ENCODE results near the gene AFAP1L1. TPM values are rescaled to one million over a fixed set of nuclear protein-coding genes. Genes with fewer than 3 reads are reported as not detected.

The AFAP1L1 gene
- total and polyA plus RNA-seq, 2 of the 13 experiments (the other 11 are each of a cell fraction or from before 2014, with no cell fraction given) = 0.38 to 1.0 TPM

DNA sequence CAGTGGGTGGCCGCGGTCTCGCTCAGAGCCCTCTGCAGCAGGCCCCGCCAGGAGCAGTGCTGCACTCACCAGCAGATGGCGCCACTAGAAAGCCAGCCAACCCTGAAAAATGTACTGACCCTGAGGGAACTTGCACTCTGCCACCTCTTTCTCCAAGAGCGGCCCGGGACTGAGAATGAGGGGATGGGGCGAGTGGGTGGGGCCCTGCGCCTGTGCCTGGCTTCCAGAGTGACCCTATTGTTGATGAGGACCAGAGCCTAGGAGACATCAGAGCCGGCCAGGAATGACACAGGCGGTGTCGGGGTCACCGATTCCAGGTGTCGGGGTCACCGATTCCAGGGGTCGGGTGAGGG lies 110.3 kb downstream of the AFAP1L1 start (continued):
- TF ChIP-seq ZNF883 (CRISPR knock-in tag; IDR thresholded peaks at IDR 0.05; ENCODE audit: not compliant biosample characterization) (no peak), FOXJ3 (CRISPR knock-in tag; IDR thresholded peaks at IDR 0.05; ENCODE audit: borderline replicate concordance) (no peak), ZNF75D (CRISPR knock-in tag; IDR thresholded peaks at IDR 0.05; ENCODE audit: borderline replicate concordance) (no peak), ZMYM2 (CRISPR knock-in tag; IDR thresholded peaks at IDR 0.05) (no peak), HIVEP1 (CRISPR knock-in tag; IDR thresholded peaks at IDR 0.05) (no peak), IRX3 (CRISPR knock-in tag; IDR thresholded peaks at IDR 0.05; ENCODE audit: borderline replicate concordance, low read depth) (no peak), ATRX (CRISPR knock-in tag; IDR thresholded peaks at IDR 0.05; ENCODE audit: borderline replicate concordance) (no peak), ZNF619 (CRISPR knock-in tag; IDR thresholded peaks at IDR 0.05) (no peak; the same call in 1 of the 2 replicates), HMG20A (CRISPR knock-in tag; IDR thresholded peaks at IDR 0.05; ENCODE audit: borderline replicate concordance) (no peak), MEIS2 (CRISPR knock-in tag; IDR thresholded peaks at IDR 0.05) (peak; percentile 56; the same call in 1 of the 2 replicates), PAF1 (CRISPR knock-in tag; IDR thresholded peaks at IDR 0.05) (no peak), ONECUT2 (CRISPR knock-in tag; IDR thresholded peaks at IDR 0.05) (no peak), BCL6 (CRISPR knock-in tag; IDR thresholded peaks at IDR 0.05) (no peak), XBP1 (CRISPR knock-in tag; IDR thresholded peaks at IDR 0.05) (no peak), ELF1 (CRISPR knock-in tag; IDR thresholded peaks at IDR 0.05) (no peak), GATA4 (IDR thresholded peaks at IDR 0.05; ENCODE audit: borderline replicate concordance, low read depth) (no peak), POLR2AphosphoS5 (IDR thresholded peaks at IDR 0.05; ENCODE audit: low read depth, low read length) (no peak), NR2F1 (CRISPR knock-in tag; IDR thresholded peaks at IDR 0.05) (peak; percentile 19 to 36; a peak in 1 of 4 replicates), THAP8 (CRISPR knock-in tag; IDR thresholded peaks at IDR 0.05; ENCODE audit: borderline replicate concordance) (no peak; the same call in 1 of the 2 replicates), RAD21 (CRISPR knock-in tag; IDR thresholded peaks at IDR 0.05) (peak; percentile 88), NFKB2 (CRISPR knock-in tag; IDR thresholded peaks at IDR 0.05; ENCODE audit: borderline replicate concordance) (peak; percentile 14; the same call in 1 of the 2 replicates), SMARCE1 (IDR thresholded peaks at IDR 0.05; ENCODE audit: borderline replicate concordance) (no peak)
- TF ChIP-seq, protein P1, sequence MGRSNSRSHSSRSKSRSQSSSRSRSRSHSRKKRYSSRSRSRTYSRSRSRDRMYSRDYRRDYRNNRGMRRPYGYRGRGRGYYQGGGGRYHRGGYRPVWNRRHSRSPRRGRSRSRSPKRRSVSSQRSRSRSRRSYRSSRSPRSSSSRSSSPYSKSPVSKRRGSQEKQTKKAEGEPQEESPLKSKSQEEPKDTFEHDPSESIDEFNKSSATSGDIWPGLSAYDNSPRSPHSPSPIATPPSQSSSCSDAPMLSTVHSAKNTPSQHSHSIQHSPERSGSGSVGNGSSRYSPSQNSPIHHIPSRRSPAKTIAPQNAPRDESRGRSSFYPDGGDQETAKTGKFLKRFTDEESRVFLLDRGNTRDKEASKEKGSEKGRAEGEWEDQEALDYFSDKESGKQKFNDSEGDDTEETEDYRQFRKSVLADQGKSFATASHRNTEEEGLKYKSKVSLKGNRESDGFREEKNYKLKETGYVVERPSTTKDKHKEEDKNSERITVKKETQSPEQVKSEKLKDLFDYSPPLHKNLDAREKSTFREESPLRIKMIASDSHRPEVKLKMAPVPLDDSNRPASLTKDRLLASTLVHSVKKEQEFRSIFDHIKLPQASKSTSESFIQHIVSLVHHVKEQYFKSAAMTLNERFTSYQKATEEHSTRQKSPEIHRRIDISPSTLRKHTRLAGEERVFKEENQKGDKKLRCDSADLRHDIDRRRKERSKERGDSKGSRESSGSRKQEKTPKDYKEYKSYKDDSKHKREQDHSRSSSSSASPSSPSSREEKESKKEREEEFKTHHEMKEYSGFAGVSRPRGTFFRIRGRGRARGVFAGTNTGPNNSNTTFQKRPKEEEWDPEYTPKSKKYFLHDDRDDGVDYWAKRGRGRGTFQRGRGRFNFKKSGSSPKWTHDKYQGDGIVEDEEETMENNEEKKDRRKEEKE (IDR thresholded peaks at IDR 0.05) = no peak
- TF ChIP-seq, protein P2, sequence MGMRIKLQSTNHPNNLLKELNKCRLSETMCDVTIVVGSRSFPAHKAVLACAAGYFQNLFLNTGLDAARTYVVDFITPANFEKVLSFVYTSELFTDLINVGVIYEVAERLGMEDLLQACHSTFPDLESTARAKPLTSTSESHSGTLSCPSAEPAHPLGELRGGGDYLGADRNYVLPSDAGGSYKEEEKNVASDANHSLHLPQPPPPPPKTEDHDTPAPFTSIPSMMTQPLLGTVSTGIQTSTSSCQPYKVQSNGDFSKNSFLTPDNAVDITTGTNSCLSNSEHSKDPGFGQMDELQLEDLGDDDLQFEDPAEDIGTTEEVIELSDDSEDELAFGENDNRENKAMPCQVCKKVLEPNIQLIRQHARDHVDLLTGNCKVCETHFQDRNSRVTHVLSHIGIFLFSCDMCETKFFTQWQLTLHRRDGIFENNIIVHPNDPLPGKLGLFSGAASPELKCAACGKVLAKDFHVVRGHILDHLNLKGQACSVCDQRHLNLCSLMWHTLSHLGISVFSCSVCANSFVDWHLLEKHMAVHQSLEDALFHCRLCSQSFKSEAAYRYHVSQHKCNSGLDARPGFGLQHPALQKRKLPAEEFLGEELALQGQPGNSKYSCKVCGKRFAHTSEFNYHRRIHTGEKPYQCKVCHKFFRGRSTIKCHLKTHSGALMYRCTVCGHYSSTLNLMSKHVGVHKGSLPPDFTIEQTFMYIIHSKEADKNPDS (CRISPR knock-in tag; IDR thresholded peaks at IDR 0.05) = no peak
- TF ChIP-seq, protein P3, sequence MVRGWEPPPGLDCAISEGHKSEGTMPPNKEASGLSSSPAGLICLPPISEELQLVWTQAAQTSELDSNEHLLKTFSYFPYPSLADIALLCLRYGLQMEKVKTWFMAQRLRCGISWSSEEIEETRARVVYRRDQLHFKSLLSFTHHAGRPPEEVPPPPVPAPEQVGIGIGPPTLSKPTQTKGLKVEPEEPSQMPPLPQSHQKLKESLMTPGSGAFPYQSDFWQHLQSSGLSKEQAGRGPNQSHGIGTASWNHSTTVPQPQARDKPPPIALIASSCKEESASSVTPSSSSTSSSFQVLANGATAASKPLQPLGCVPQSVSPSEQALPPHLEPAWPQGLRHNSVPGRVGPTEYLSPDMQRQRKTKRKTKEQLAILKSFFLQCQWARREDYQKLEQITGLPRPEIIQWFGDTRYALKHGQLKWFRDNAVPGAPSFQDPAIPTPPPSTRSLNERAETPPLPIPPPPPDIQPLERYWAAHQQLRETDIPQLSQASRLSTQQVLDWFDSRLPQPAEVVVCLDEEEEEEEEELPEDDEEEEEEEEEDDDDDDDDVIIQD (CRISPR knock-in tag; IDR thresholded peaks at IDR 0.05; ENCODE audit: low read depth) = no peak

Measured in HepG2 (cell line).